GM12878 (cell line): Measurements from ENCODE around the gene OOSP4B. TPM values are rescaled to one million over a fixed set of nuclear protein-coding genes. Genes with fewer than 3 reads are reported as not detected.

Experiments used
- ATAC-seq: fragments of 200-7000 bp; cut with Tn5 transposase; 3 replicates; pipeline ENCODE4 v1.9.1; 2020; ENCODE audit warnings: mild to moderate bottlenecking, moderate library complexity
- BruUV-seq: library from RNA; stranded (reverse); fragments of 400-500 nt; replicated peaks from 2 replicates; lab custom pipeline; 2021; lab: Mats Ljungman, UMichigan
- CTCF ChIA-PET: fragments of 300-600 bp; sonication (Branson Sonifier 250); formaldehyde crosslinking; extraction: SDS; loops from one replicate; lab custom pipeline; 2021; ENCODE audit warnings: inconsistent platforms; lab: Yijun Ruan, JAX
- POLR2A ChIA-PET: fragments of 350-600 bp; formaldehyde crosslinking; extraction: SDS; loops from one replicate; lab custom pipeline; 2021; ENCODE audit warnings: inconsistent platforms; lab: Charles Lee
- RAD21 ChIA-PET: fragments of 300-600 bp; sonication (Branson Sonifier 250); formaldehyde crosslinking; loops from one replicate; lab custom pipeline; 2023; ENCODE audit warnings: antibody characterized with exemption; ENCODE audit not compliant: unreplicated experiment; lab: Charles Lee
- SMC1A ChIA-PET: fragments of 300-600 bp; sonication (Branson Sonifier 250); formaldehyde crosslinking; loops from one replicate; lab custom pipeline; 2023; ENCODE audit not compliant: unreplicated experiment, uncharacterized antibody; lab: Charles Lee
- DNase-seq: peaks from one replicate; pipeline ENCODE4 v3.0.0-alpha.2; 2011; ENCODE audit warnings: low read depth, low spot score
- FAIRE-seq: peaks from 3 replicates; lab custom pipeline; 2011; peaks lifted over from hg19 to GRCh38; lab: Jason Lieb, UNC
- H2AFZ ChIP-seq: 2 replicates; pipeline ENCODE4 v1.6.0; 2011; ENCODE audit warnings: low read depth, low read length, control low read depth; ENCODE audit not compliant: control insufficient read depth
- H3K27ac ChIP-seq: 2 replicates; pipeline ENCODE4 v1.5.1; 2011; ENCODE audit warnings: control low read depth; ENCODE audit not compliant: control insufficient read depth, insufficient read depth
- H3K27me3 ChIP-seq, 2 experiments: replicated peaks in 1 of 2; 2 replicates each; pipeline versions ENCODE4 v1.6.0 to v1.6.1; 2011; ENCODE audit warnings: low read length in 1 of 2; ENCODE audit not compliant: control insufficient read depth in 2 of 2, insufficient read depth in 2 of 2
- H3K36me3 ChIP-seq, 2 experiments: 2 replicates each; pipeline ENCODE4 v1.5.1; 2011; ENCODE audit warnings: low read length in 1 of 2; ENCODE audit not compliant: control insufficient read depth in 2 of 2, insufficient read depth in 2 of 2
- H3K4me1 ChIP-seq: 2 replicates; pipeline ENCODE4 v1.6.1; 2011; ENCODE audit warnings: mild to moderate bottlenecking, low read length, moderate library complexity, mixed read lengths; ENCODE audit not compliant: control insufficient read depth, insufficient read depth
- H3K4me2 ChIP-seq: 2 replicates; pipeline ENCODE4 v1.6.0; 2011; ENCODE audit warnings: control low read depth; ENCODE audit not compliant: control insufficient read depth, insufficient read depth
- H3K4me3 ChIP-seq: fragments of 200-600 bp; sonication (generic); 2 replicates; pipeline ENCODE4 v1.5.1; 2016
- H3K79me2 ChIP-seq: 2 replicates; pipeline ENCODE4 v1.6.0; 2011; ENCODE audit warnings: low read length; ENCODE audit not compliant: control insufficient read depth, insufficient read depth
- H3K9ac ChIP-seq: 2 replicates; pipeline ENCODE4 v1.8.0; 2011; ENCODE audit warnings: low read length, control low read depth, mixed read lengths; ENCODE audit not compliant: control insufficient read depth, insufficient read depth
- H3K9me3 ChIP-seq: replicated peaks from 3 replicates; pipeline ENCODE4 v1.5.1; 2011; ENCODE audit warnings: mild to moderate bottlenecking, low read length; ENCODE audit not compliant: control insufficient read depth, insufficient read depth
- H4K20me1 ChIP-seq: 2 replicates; pipeline ENCODE4 v1.6.0; 2011; ENCODE audit not compliant: control insufficient read depth, insufficient read depth
- ATF7 ChIP-seq: fragments of 450-650 bp; IDR thresholded peaks from 2 replicates; pipeline ENCODE4 v1.6.1; 2016; ENCODE audit warnings: low read depth, mild to moderate bottlenecking
- CHD2 ChIP-seq: IDR thresholded peaks from 2 replicates; pipeline ENCODE4 v1.6.1; 2011; ENCODE audit warnings: low read depth, low read length, improper control_type of control experiment, borderline replicate concordance
- FOS ChIP-seq: IDR thresholded peaks from 3 replicates; pipeline ENCODE4 v1.6.1; 2011; ENCODE audit warnings: borderline replicate concordance; ENCODE audit not compliant: insufficient read length; ENCODE audit errors: extremely low read depth
- MXI1 ChIP-seq: fragments of 150-350 bp; IDR thresholded peaks from 2 replicates; pipeline ENCODE4 v1.6.1; 2011; ENCODE audit warnings: low read depth, mild to moderate bottlenecking, inconsistent platforms, low read length, improper control_type of control experiment
- NFYA ChIP-seq: IDR thresholded peaks from 2 replicates; pipeline ENCODE4 v1.6.1; 2011; ENCODE audit warnings: low read depth, mild to moderate bottlenecking, low read length, improper control_type of control experiment, borderline replicate concordance
- PAX8 ChIP-seq: fragments of 450-650 bp; IDR thresholded peaks from 2 replicates; pipeline ENCODE4 v1.6.1; 2017; ENCODE audit warnings: mild to moderate bottlenecking, moderate library complexity
- RFX5 ChIP-seq: IDR thresholded peaks from 2 replicates; pipeline ENCODE4 v1.6.1; 2011; ENCODE audit warnings: low read depth, low read length, improper control_type of control experiment
- RUNX3 ChIP-seq: IDR thresholded peaks from 2 replicates; pipeline ENCODE4 v1.6.1; 2012; ENCODE audit warnings: low read length, inconsistent platforms
- SMAD1 ChIP-seq: fragments of 450-650 bp; IDR thresholded peaks from 2 replicates; pipeline ENCODE4 v1.6.1; 2018; ENCODE audit warnings: mild to moderate bottlenecking, low read depth; ENCODE audit not compliant: partially characterized antibody
- SMAD5 ChIP-seq: IDR thresholded peaks from 2 replicates; pipeline ENCODE4 v1.6.1; 2016; ENCODE audit warnings: antibody characterized with exemption, low read depth
- SRF ChIP-seq, 2 experiments: IDR thresholded peaks; 2 replicates each; pipeline ENCODE4 v1.6.1; 2011; ENCODE audit warnings: low read depth in 2 of 2, low read length in 2 of 2, mild to moderate bottlenecking in 1 of 2, moderate library complexity in 1 of 2
- TARDBP ChIP-seq: IDR thresholded peaks from 2 replicates; pipeline ENCODE4 v1.6.1; 2016; ENCODE audit warnings: borderline replicate concordance
- ZNF24 ChIP-seq: fragments of 450-650 bp; IDR thresholded peaks from 2 replicates; pipeline ENCODE4 v1.6.1; 2017; ENCODE audit warnings: antibody characterized with exemption, mild to moderate bottlenecking
- WGBS: methylation state at CpG from one replicate; pipeline ENCODE4 v1.1.6; 2016; ENCODE audit warnings: low lambda C conversion rate; ENCODE audit not compliant: insufficient replicate concordance, insufficient coverage; ENCODE audit errors: missing lambda C conversion rate; 5-methylcytosine and 5-hydroxymethylcytosine counted together
- in situ Hi-C: fragments of 300-500 bp; cut with MboI; formaldehyde crosslinking; loops from 9 replicates; pipeline ENCODE4 v1.14.3; 2018; ENCODE audit warnings: mixed read lengths
- intact Hi-C: fragments of 100-400 bp; cut with micrococcal nuclease; formaldehyde crosslinking; loops from one replicate; pipeline ENCODE4 v1.14.2; 2022; ENCODE audit not compliant: unreplicated experiment
- polyA plus RNA-seq, 11 experiments: library from polyadenylated mRNA; depleted of rRNA in 4 of 11; unstranded in 6 of 11; stranded (reverse) in 5 of 11; fragments of >200 nt; fragmentation: Nextera tagmentation in 4 of 11; fragmentation: Illumina TruSeq in 1 of 11; extraction: Ambion mirVana in 4 of 11; extraction: Trizol in 1 of 11; gene quantifications; 1 replicate in 1 of 11; 2 replicates in 10 of 11; pipeline versions ENCODE4 v1.2.1 to v1.2.3, GENCODE V29; 2011 to 2016; ENCODE audit warnings: inconsistent platforms in 2 of 11, missing spikeins in 2 of 11, low read depth in 1 of 11
- total RNA-seq, 4 experiments: library from RNA; depleted of rRNA in 3 of 4; stranded (reverse); fragments of >200 nt in 3 of 4; fragmentation: Illumina TruSeq in 1 of 4; extraction: Trizol in 1 of 4; gene quantifications; 2 replicates each; pipeline versions ENCODE4 v1.2.1 to v1.2.3, GENCODE V29; 2013 to 2021
- TF ChIP-seq, protein P1 (sequence below): fragments of 450-650 bp; IDR thresholded peaks from 2 replicates; pipeline ENCODE4 v1.6.1; 2017; ENCODE audit warnings: mild to moderate bottlenecking
- TF ChIP-seq, protein P2 (sequence below): IDR thresholded peaks from 2 replicates; pipeline ENCODE4 v1.6.1; 2011; ENCODE audit warnings: mild to moderate bottlenecking, low read depth, low read length, moderate library complexity; ENCODE audit not compliant: insufficient replicate concordance
- TF ChIP-seq, protein P3 (sequence below): IDR thresholded peaks from 2 replicates; pipeline ENCODE4 v1.6.1; 2012; ENCODE audit warnings: low read length, inconsistent platforms

The OOSP4B gene
- total and polyA plus RNA-seq, 10 of the 15 experiments (the other 5 are each of a cell fraction or from before 2014, with no cell fraction given): not detected

DNA sequence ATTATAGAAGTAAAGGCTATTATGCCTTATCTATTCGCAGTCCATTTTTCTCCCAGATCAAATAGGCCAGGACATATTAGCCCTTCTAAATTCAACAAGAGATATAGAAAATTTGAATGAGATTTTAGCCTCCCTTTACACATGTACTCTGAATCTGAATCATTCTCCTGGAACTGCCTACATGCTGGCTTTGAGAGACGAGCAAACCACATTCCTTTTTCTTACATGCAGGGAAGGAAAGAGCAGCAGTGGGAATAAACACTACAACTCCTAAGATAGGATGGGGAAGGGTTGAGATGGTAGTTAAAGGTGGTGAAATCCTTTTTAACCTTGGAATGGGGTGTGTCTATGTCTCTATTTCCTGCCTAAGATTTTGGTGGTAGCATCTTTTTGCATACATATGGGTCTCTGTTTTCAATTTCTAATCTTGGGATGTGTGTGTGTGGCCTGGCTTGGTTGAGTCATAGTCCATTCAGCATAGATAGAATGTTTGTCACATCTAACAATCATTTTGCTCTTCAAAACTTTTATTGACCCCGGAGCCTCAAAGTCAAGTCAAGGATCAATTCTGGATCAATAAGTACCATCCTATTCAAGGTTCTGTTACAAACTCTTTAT is 12.1 kb downstream of the OOSP4B start:
- TF ChIP-seq SMAD1 (no peak), SMAD5 (no peak), ZNF24 (no peak), SRF (IDR thresholded peaks at IDR 0.05; ENCODE audit: low read depth in 2 of 2, low read length in 2 of 2) (no peak), FOS (no peak), NFYA (no peak), RUNX3 (no peak), CHD2 (no peak), PAX8 (no peak), RFX5 (no peak), TARDBP (no peak), ATF7 (no peak), MXI1 (no peak)
- TF ChIP-seq, protein P1, sequence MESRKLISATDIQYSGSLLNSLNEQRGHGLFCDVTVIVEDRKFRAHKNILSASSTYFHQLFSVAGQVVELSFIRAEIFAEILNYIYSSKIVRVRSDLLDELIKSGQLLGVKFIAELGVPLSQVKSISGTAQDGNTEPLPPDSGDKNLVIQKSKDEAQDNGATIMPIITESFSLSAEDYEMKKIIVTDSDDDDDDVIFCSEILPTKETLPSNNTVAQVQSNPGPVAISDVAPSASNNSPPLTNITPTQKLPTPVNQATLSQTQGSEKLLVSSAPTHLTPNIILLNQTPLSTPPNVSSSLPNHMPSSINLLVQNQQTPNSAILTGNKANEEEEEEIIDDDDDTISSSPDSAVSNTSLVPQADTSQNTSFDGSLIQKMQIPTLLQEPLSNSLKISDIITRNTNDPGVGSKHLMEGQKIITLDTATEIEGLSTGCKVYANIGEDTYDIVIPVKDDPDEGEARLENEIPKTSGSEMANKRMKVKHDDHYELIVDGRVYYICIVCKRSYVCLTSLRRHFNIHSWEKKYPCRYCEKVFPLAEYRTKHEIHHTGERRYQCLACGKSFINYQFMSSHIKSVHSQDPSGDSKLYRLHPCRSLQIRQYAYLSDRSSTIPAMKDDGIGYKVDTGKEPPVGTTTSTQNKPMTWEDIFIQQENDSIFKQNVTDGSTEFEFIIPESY: no peak
- TF ChIP-seq, protein P2, sequence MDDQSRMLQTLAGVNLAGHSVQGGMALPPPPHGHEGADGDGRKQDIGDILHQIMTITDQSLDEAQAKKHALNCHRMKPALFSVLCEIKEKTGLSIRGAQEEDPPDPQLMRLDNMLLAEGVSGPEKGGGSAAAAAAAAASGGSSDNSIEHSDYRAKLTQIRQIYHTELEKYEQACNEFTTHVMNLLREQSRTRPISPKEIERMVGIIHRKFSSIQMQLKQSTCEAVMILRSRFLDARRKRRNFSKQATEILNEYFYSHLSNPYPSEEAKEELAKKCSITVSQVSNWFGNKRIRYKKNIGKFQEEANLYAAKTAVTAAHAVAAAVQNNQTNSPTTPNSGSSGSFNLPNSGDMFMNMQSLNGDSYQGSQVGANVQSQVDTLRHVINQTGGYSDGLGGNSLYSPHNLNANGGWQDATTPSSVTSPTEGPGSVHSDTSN: no peak
- TF ChIP-seq, protein P3, sequence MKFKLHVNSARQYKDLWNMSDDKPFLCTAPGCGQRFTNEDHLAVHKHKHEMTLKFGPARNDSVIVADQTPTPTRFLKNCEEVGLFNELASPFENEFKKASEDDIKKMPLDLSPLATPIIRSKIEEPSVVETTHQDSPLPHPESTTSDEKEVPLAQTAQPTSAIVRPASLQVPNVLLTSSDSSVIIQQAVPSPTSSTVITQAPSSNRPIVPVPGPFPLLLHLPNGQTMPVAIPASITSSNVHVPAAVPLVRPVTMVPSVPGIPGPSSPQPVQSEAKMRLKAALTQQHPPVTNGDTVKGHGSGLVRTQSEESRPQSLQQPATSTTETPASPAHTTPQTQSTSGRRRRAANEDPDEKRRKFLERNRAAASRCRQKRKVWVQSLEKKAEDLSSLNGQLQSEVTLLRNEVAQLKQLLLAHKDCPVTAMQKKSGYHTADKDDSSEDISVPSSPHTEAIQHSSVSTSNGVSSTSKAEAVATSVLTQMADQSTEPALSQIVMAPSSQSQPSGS: no peak
- H3K4me3 ChIP-seq: no peak overlapping the region
- ChIA-PET CTCF (interaction anchor here (1.3 kb wide), 1 partner anchor 222 kb away, joined by 5 read pairs; no protein-coding TSS in a partner anchor), POLR2A (no interaction called here), SMC1A (no interaction called here), RAD21 (no interaction called here)
- H3K9ac ChIP-seq: no peak overlapping the region
- no TSS peak for BruUV-seq
- no peak overlapping the region for H2AFZ ChIP-seq
- H3K9me3 ChIP-seq: no peaks in the 10 kb centered on the region
- H3K27ac ChIP-seq: no peak overlapping the region
- no peaks in the 10 kb centered on the region for H3K4me1 ChIP-seq
- 3% methylated on average over 3 of the region's 3 CpGs for WGBS
- in situ Hi-C loops (no loop called here), intact Hi-C loops (no loop called here)
- DNase-seq: no peak
- H3K79me2 ChIP-seq: no peaks in the 10 kb centered on the region
- no peaks in the 10 kb centered on the region for H3K27me3 ChIP-seq
- H3K36me3 ChIP-seq: no peaks in the 10 kb centered on the region
- no peak overlapping the region for H3K4me2 ChIP-seq
- no peaks in the 10 kb centered on the region for H4K20me1 ChIP-seq
- no peak for FAIRE-seq
- no peak for ATAC-seq
